K562 (cell line): ENCODE data around the gene NOX5. TPM values are rescaled to one million over a fixed set of nuclear protein-coding genes. Genes with fewer than 3 reads are reported as not detected.

ENCODE experiments used
- ATAC-seq: fragments of 200-7000 bp; cut with Tn5 transposase; 3 replicates; pipeline ENCODE4 v1.9.1; 2020; ENCODE audit warnings: moderate library complexity
- Bru-seq: library from RNA; stranded (reverse); fragments of 400-500 nt; gene quantifications from one replicate; lab custom pipeline; 2021; lab: Mats Ljungman, UMichigan
- BruChase-seq, 2 experiments: library from RNA; stranded (reverse); fragments of 400-500 nt; gene quantifications; one replicate each; lab custom pipeline; 2021; lab: Mats Ljungman, UMichigan
- BruUV-seq: library from RNA; stranded (reverse); fragments of 400-500 nt; replicated peaks from 2 replicates; lab custom pipeline; 2021; lab: Mats Ljungman, UMichigan
- CTCF ChIA-PET: fragments of 300-600 bp; formaldehyde crosslinking; extraction: SDS; loops from one replicate; lab custom pipeline; 2021; ENCODE audit warnings: low intra/inter-chr PET ratio; lab: Yijun Ruan, JAX
- POLR2A ChIA-PET: fragments of 300-600, 350-650 bp; sonication (Branson Sonifier 250); formaldehyde crosslinking; extraction: SDS; loops from one replicate; lab custom pipeline; 2021; ENCODE audit warnings: antibody characterized with exemption, inconsistent platforms; lab: Yijun Ruan, JAX
- DNase-seq, 4 experiments: peaks; one replicate each; pipeline versions ENCODE4 v3.0.0 to v3.0.0-alpha.2; 2011 to 2018; ENCODE audit warnings: low spot score in 3 of 4, mixed read lengths in 3 of 4; ENCODE audit errors: extremely low read depth in 1 of 4
- FAIRE-seq: peaks from 2 replicates; lab custom pipeline; 2011; peaks lifted over from hg19 to GRCh38; lab: Jason Lieb, UNC
- H2AFZ ChIP-seq: 2 replicates; pipeline ENCODE4 v1.6.0; 2011; ENCODE audit warnings: low read depth, low read length, control low read depth, inconsistent platforms
- H3K27ac ChIP-seq: fragments of 200-600 bp; 3 replicates; pipeline ENCODE4 v1.8.0; 2011; ENCODE audit warnings: low read depth, mild to moderate bottlenecking, control low read depth, inconsistent platforms, low read length, moderate library complexity, mixed read lengths; ENCODE audit errors: extremely low read depth
- H3K27me3 ChIP-seq, 2 experiments: fragments of 300-600 bp in 1 of 2; 2 replicates in 1 of 2; 3 replicates in 1 of 2; pipeline versions ENCODE4 v1.6.0 to v1.8.0; 2011; ENCODE audit warnings: inconsistent platforms in 2 of 2, low read length in 2 of 2, mild to moderate bottlenecking in 1 of 2, mixed read lengths in 1 of 2, moderate library complexity in 1 of 2; ENCODE audit not compliant: control insufficient read depth in 2 of 2, insufficient read depth in 2 of 2
- H3K36me3 ChIP-seq: fragments of 300-600 bp; 3 replicates; pipeline ENCODE4 v1.8.0; 2011; ENCODE audit warnings: mild to moderate bottlenecking, low read length, inconsistent platforms; ENCODE audit not compliant: control insufficient read depth, insufficient read depth
- H3K4me1 ChIP-seq, 2 experiments: fragments of 200-600 bp in 1 of 2; replicated peaks in 1 of 2; 2 replicates in 1 of 2; 3 replicates in 1 of 2; pipeline versions ENCODE4 v1.5.1 to v1.8.0; 2011; ENCODE audit warnings: inconsistent platforms in 2 of 2, low read length in 2 of 2, mild to moderate bottlenecking in 1 of 2, mixed read lengths in 1 of 2, moderate library complexity in 1 of 2; ENCODE audit not compliant: control insufficient read depth in 2 of 2, insufficient read depth in 2 of 2
- H3K4me2 ChIP-seq: 2 replicates; pipeline ENCODE4 v1.6.1; 2011; ENCODE audit warnings: low read length, control low read depth, inconsistent platforms, mixed read lengths; ENCODE audit not compliant: insufficient read depth
- H3K4me3 ChIP-seq: fragments of 200-600 bp; sonication (generic), shearing (Covaris generic); 2 replicates; pipeline ENCODE4 v1.5.1; 2016; ENCODE audit warnings: control low read depth, inconsistent platforms
- H3K79me2 ChIP-seq: fragments of 200-600 bp; 3 replicates; pipeline ENCODE4 v1.8.0; 2011; ENCODE audit warnings: low read length, inconsistent platforms; ENCODE audit not compliant: control insufficient read depth, insufficient read depth
- H3K9ac ChIP-seq, 2 experiments: 2 replicates each; pipeline versions ENCODE4 v1.6.0 to v1.6.1; 2011; ENCODE audit warnings: low read depth in 2 of 2, low read length in 2 of 2, control low read depth in 1 of 2, inconsistent platforms in 1 of 2, mild to moderate bottlenecking in 1 of 2, mixed read lengths in 1 of 2; ENCODE audit not compliant: insufficient read depth in 1 of 2
- H3K9me1 ChIP-seq: one replicate; pipeline ENCODE4 v1.6.0; 2011; ENCODE audit warnings: inconsistent platforms, mild to moderate bottlenecking, low read length, moderate library complexity; ENCODE audit not compliant: control insufficient read depth, insufficient read depth
- H3K9me3 ChIP-seq: replicated peaks from 2 replicates; pipeline ENCODE4 v1.5.1; 2011; ENCODE audit warnings: low read depth, low read length, inconsistent platforms; ENCODE audit not compliant: control insufficient read depth, insufficient read depth
- H4K20me1 ChIP-seq: replicated peaks from 2 replicates; pipeline ENCODE4 v1.6.1; 2011; ENCODE audit warnings: low read length, inconsistent platforms, mixed read lengths; ENCODE audit not compliant: control insufficient read depth, insufficient read depth
- KDM2B ChIP-seq: fragments of 250-450 bp; sonication (Bioruptor Pico); IDR thresholded peaks from 2 replicates; pipeline ENCODE4 v1.8.0; 2021; ENCODE audit warnings: mild to moderate bottlenecking, moderate library complexity
- LCOR ChIP-seq: sonication (generic); formaldehyde crosslinking; IDR thresholded peaks from 2 replicates; pipeline ENCODE4 v1.8.0; 2022; ENCODE audit warnings: mild to moderate bottlenecking, missing genetic modification reagents
- MBD1 ChIP-seq: fragments of 250-450 bp; sonication (Bioruptor Pico); IDR thresholded peaks from 2 replicates; pipeline ENCODE4 v1.8.0; 2022; ENCODE audit warnings: inconsistent platforms
- RCOR1 ChIP-seq, 2 experiments: IDR thresholded peaks; 2 replicates each; pipeline ENCODE4 v1.6.1; 2012; ENCODE audit warnings: low read depth in 2 of 2, low read length in 2 of 2, borderline replicate concordance in 1 of 2, improper control_type of control experiment in 1 of 2
- ZBTB7A ChIP-seq: IDR thresholded peaks from 2 replicates; pipeline ENCODE4 v1.6.1; 2011; ENCODE audit warnings: low read depth, mild to moderate bottlenecking, low read length, moderate library complexity, borderline replicate concordance; ENCODE audit not compliant: control insufficient read depth
- ZNF253 ChIP-seq: fragments of 250-450 bp; sonication (Bioruptor Pico); conservative IDR thresholded peaks from 2 replicates; pipeline ENCODE4 v1.6.1; 2021; ENCODE audit warnings: mild to moderate bottlenecking
- ZNF696 ChIP-seq: fragments of 250-450 bp; sonication (Bioruptor Pico); conservative IDR thresholded peaks from 2 replicates; pipeline ENCODE4 v1.4.0; 2020; ENCODE audit warnings: mild to moderate bottlenecking, moderate library complexity
- WGBS: fragments of 100-300 bp; shearing (Covaris generic); methylation state at CpG from one replicate; pipeline ENCODE4 v1.1.6; 2016; ENCODE audit warnings: low coverage, mixed read lengths; ENCODE audit not compliant: insufficient coverage; ENCODE audit errors: missing lambda C conversion rate; 5-methylcytosine and 5-hydroxymethylcytosine counted together
- in situ Hi-C: fragments of 300-500 bp; cut with MboI; formaldehyde crosslinking; loops from 4 replicates; pipeline ENCODE4 v1.15.0; 2018; ENCODE audit warnings: inconsistent platforms, mixed read lengths
- intact Hi-C: fragments of 100-400 bp; cut with micrococcal nuclease; formaldehyde crosslinking; loops from 2 replicates; pipeline ENCODE4 v1.14.2; 2022
- long read RNA-seq, 3 experiments: library from polyadenylated mRNA in 2 of 3; library from RNA in 1 of 3; unstranded in 2 of 3; stranded (forward) in 1 of 3; transcript quantifications; one replicate each; pipeline ENCODE4 v2.0.0, GENCODE V29; 2019 to 2022
- polyA minus RNA-seq, 3 experiments: library from RNA; depleted of rRNA, polyadenylated mRNA; stranded (reverse); fragments of >200 nt; gene quantifications; 2 replicates each; pipeline ENCODE4 v1.2.3, GENCODE V29; 2011
- polyA plus RNA-seq, 8 experiments: library from polyadenylated mRNA; depleted of rRNA in 4 of 8; stranded (reverse) in 5 of 8; unstranded in 3 of 8; fragments of >200 nt; fragmentation: Nextera tagmentation in 2 of 8; fragmentation: Illumina TruSeq in 1 of 8; extraction: Ambion mirVana in 2 of 8; extraction: Trizol in 1 of 8; gene quantifications; 2 replicates each; pipeline versions ENCODE4 v1.2.1 to v1.2.3, GENCODE V29; 2011 to 2014; ENCODE audit warnings: inconsistent platforms in 1 of 8, missing spikeins in 1 of 8
- total RNA-seq, 7 experiments: library from RNA; depleted of rRNA in 6 of 7; stranded (reverse); fragments of >200 nt in 6 of 7; fragmentation: Illumina TruSeq in 2 of 7; extraction: Trizol in 2 of 7; gene quantifications; 2 replicates each; pipeline versions ENCODE4 v1.2.1 to v1.2.3, GENCODE V29; 2011 to 2021; ENCODE audit warnings: low replicate concordance in 1 of 7

Gene NOX5
- total RNA-seq (2011; cell fraction: chromatin; rRNA removed; ENCODE audit: low replicate concordance) = 0.14 and 0.16 TPM in 2 replicates
- under 0.01 TPM in 2 replicates for total RNA-seq (2011; cell fraction: nucleolus; rRNA removed)
- total RNA-seq (2011; cell fraction: nucleoplasm; rRNA removed) = 0.07 and 0.23 TPM in 2 replicates
- not detected in 2 replicates for total RNA-seq (2014; rRNA removed)
- not detected in 2 replicates for total RNA-seq (2014; rRNA removed; fragmentation: Illumina TruSeq; extraction: Trizol)
- total RNA-seq (2015; rRNA removed; fragmentation: Illumina TruSeq; extraction: Trizol) = not detected in 2 replicates
- total RNA-seq (2021) = not detected in 2 replicates
- polyA plus RNA-seq (2011; rRNA removed) = 0.01 and 0.03 TPM in 2 replicates
- polyA plus RNA-seq (2011; cell fraction: cytosol; rRNA removed) = 0.04 TPM in 1 of 2 replicates, not detected in the other
- 0.13 and 0.34 TPM in 2 replicates for polyA plus RNA-seq (2011; cell fraction: nucleus; rRNA removed)
- 0.01 and 0.03 TPM in 2 replicates for polyA plus RNA-seq (2012)
- polyA plus RNA-seq (2014; fragmentation: Illumina TruSeq; extraction: Trizol) = not detected in 2 replicates
- polyA plus RNA-seq (2014; fragmentation: Nextera tagmentation; extraction: Ambion mirVana) = not detected
- polyA plus RNA-seq (2014; rRNA removed) = not detected in 2 replicates
- polyA minus RNA-seq (2011; rRNA and poly(A)+ RNA removed) = 0.04 TPM in 1 of 2 replicates, not detected in the other
- polyA minus RNA-seq (2011; cell fraction: cytosol; rRNA and poly(A)+ RNA removed) = not detected in 2 replicates
- polyA minus RNA-seq (2011; cell fraction: nucleus; rRNA and poly(A)+ RNA removed) = under 0.01 TPM in 1 of 2 replicates, not detected in the other
- percentile 3 among the genes with signal in this experiment for Bru-seq, nascent RNA
- percentile 6 among the genes with signal in this experiment for BruChase-seq, experiment 1, labeled RNA remaining after a 2-hour chase
- not detected for BruChase-seq, experiment 2, labeled RNA remaining after a 6-hour chase
- long read RNA-seq, experiment 1 = 0 reads
- long read RNA-seq, experiment 2 = 0 reads
- long read RNA-seq, experiment 3 = 0 reads

GRCh38 chr15:69014454-69014853, at the start of gene NOX5:
NOX5 (plus strand) TSS chr15:69014695; CDS start chr15:69014736, 41 bp downstream.
- Histone ChIP-seq H3K4me3 (no peak within 1 kb of the TSS), H4K20me1 (no peaks in the 10 kb centered on the region), H3K36me3 (no peaks in the 10 kb centered on the region), H3K79me2 (no peaks in the 10 kb centered on the region), H3K27ac (no peak within 1 kb of the TSS), H3K27me3 (peaks cover 0 to 4% of the 10 kb centered on the region in 2 experiments; a peak in 1 of 5 replicates), H3K9me3 (no peaks in the 10 kb centered on the region), H3K4me2 (no peak within 1 kb of the TSS; the same call in 1 of the 2 replicates), H3K9ac (no peak within 1 kb of the TSS), H3K9me1 (no peaks in the 10 kb centered on the region), H3K4me1 (peaks cover 0 to 12% of the 10 kb centered on the region in 2 experiments; a peak in 2 of 5 replicates), H2AFZ (no peak within 1 kb of the TSS)
- intact Hi-C loops = no loop called here
- no peak for FAIRE-seq
- peak in 2 of 4 experiments; percentile 25 to 34 for DNase-seq
- in situ Hi-C loops = no loop called here
- peak; percentile 59 for ATAC-seq
- TF ChIP-seq KDM2B (CRISPR knock-in tag) (no peak), ZBTB7A (no peak), LCOR (CRISPR knock-in tag) (no peak), ZNF253 (no peak), RCOR1 (IDR thresholded peaks at IDR 0.05; ENCODE audit: borderline replicate concordance in 1 of 2, low read depth in 2 of 2, low read length in 2 of 2) (no peak), MBD1 (CRISPR knock-in tag) (no peak), ZNF696 (CRISPR knock-in tag) (no peak)
- 27% methylated on average over 1 of the region's 1 CpG for WGBS
- POLR2A ChIA-PET = interaction anchor here (0.6 to 1.2 kb wide), 5 partner anchors 9 to 113 kb away, joined by 3 to 6 read pairs (median 3); no protein-coding TSS in a partner anchor
- BruUV-seq = no TSS peak
- CTCF ChIA-PET = no interaction called here
